ENCODE data around the gene EFNA1. TPM values are rescaled to one million over a fixed set of nuclear protein-coding genes. Genes with fewer than 3 reads are reported as not detected.
A peak's percentile ranks its signal among the peaks of the same experiment; 100 is the strongest.

The EFNA1 gene
- polyA plus RNA-seq, 2 donors, result 32.9 to 48.1 TPM

DNA sequence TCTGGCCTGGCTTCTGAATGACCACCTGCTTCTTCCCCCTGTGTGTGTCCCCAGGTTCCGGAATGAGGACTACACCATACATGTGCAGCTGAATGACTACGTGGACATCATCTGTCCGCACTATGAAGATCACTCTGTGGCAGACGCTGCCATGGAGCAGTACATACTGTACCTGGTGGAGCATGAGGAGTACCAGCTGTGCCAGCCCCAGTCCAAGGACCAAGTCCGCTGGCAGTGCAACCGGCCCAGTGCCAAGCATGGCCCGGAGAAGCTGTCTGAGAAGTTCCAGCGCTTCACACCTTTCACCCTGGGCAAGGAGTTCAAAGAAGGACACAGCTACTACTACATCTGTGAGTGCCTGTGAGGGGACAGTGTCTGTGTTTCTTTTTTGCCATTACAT, 3.6 kb downstream of the EFNA1 start:
- Histone ChIP-seq H3K4me3 (ENCODE audit: low read depth in 1 of 2, low read length in 2 of 2) (no peak overlapping the region), H3K4me1 (ENCODE audit: control insufficient read depth in 2 of 2, insufficient read depth in 2 of 2, low read length in 1 of 2) (peaks cover 7 to 22% of the 10 kb centered on the region in 2 donors), H3K27me3 (ENCODE audit: control insufficient read depth in 1 of 2, insufficient read depth in 2 of 2, low read length in 2 of 2) (no peaks in the 10 kb centered on the region), H3K27ac (ENCODE audit: low read depth in 2 of 2, low read length in 1 of 2) (peak overlapping the region in 1 of 2 donors; percentile 84), H3K9me3 (ENCODE audit: control insufficient read depth in 2 of 2, insufficient read depth in 1 of 2, low read depth in 1 of 2, low read length in 1 of 2) (no peaks in the 10 kb centered on the region), H3K36me3 (ENCODE audit: control insufficient read depth in 2 of 2, insufficient read depth in 2 of 2, low read length in 1 of 2) (peaks cover 17 to 20% of the 10 kb centered on the region in 2 donors)
- 64 to 72% methylated on average over 8 of the region's 8 CpGs for WGBS, 2 donors

- H3K9me3 ChIP-seq (ENCODE audit: control insufficient read depth in 2 of 2, insufficient read depth in 1 of 2, low read depth in 1 of 2, low read length in 1 of 2), result no peaks in the 10 kb centered on the region
- H3K4me3 ChIP-seq (ENCODE audit: low read depth in 1 of 2, low read length in 2 of 2), result no peak overlapping the region
- H3K4me1 ChIP-seq (ENCODE audit: control insufficient read depth in 2 of 2, insufficient read depth in 2 of 2, low read length in 1 of 2), result peaks cover 9 to 19% of the 10 kb centered on the region in 2 donors
- no peaks in the 10 kb centered on the region for H3K27me3 ChIP-seq (ENCODE audit: control insufficient read depth in 1 of 2, insufficient read depth in 2 of 2, low read length in 2 of 2)
- H3K27ac ChIP-seq (ENCODE audit: low read depth in 2 of 2, low read length in 1 of 2), result peak overlapping the region in 1 of 2 donors; percentile 84
- 55 to 58% methylated on average over 2 of the region's 2 CpGs for WGBS, 2 donors
- H3K36me3 ChIP-seq (ENCODE audit: control insufficient read depth in 2 of 2, insufficient read depth in 2 of 2, low read length in 1 of 2), result peaks cover 17 to 20% of the 10 kb centered on the region in 2 donors
Observed at GRCh38 chr1:155131856-155132255, 4.2 kb downstream of the EFNA1 start.

GRCh38 chr1:155133799-155134281, 6.2 kb downstream of the EFNA1 start:
- Histone ChIP-seq H3K4me1 (ENCODE audit: control insufficient read depth in 2 of 2, insufficient read depth in 2 of 2, low read length in 1 of 2) (peaks cover 13 to 22% of the 10 kb centered on the region in 2 donors), H3K27ac (ENCODE audit: low read depth in 2 of 2, low read length in 1 of 2) (peak overlapping the region; percentile 100), H3K4me3 (ENCODE audit: low read depth in 1 of 2, low read length in 2 of 2) (no peak overlapping the region), H3K9me3 (ENCODE audit: control insufficient read depth in 2 of 2, insufficient read depth in 1 of 2, low read depth in 1 of 2, low read length in 1 of 2) (no peaks in the 10 kb centered on the region), H3K36me3 (ENCODE audit: control insufficient read depth in 2 of 2, insufficient read depth in 2 of 2, low read length in 1 of 2) (peaks cover 17 to 20% of the 10 kb centered on the region in 2 donors), H3K27me3 (ENCODE audit: control insufficient read depth in 1 of 2, insufficient read depth in 2 of 2, low read length in 2 of 2) (no peaks in the 10 kb centered on the region)
- WGBS, 2 donors, result 64 to 66% methylated on average over 7 of the region's 7 CpGs

DNA sequence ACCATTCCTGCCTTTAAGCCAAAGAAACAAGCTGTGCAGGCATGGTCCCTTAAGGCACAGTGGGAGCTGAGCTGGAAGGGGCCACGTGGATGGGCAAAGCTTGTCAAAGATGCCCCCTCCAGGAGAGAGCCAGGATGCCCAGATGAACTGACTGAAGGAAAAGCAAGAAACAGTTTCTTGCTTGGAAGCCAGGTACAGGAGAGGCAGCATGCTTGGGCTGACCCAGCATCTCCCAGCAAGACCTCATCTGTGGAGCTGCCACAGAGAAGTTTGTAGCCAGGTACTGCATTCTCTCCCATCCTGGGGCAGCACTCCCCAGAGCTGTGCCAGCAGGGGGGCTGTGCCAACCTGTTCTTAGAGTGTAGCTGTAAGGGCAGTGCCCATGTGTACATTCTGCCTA, 6.6 kb downstream of the EFNA1 start:
- Histone ChIP-seq H3K4me1 (ENCODE audit: control insufficient read depth in 2 of 2, insufficient read depth in 2 of 2, low read length in 1 of 2) (peaks cover 13 to 22% of the 10 kb centered on the region in 2 donors), H3K4me3 (ENCODE audit: low read depth in 1 of 2, low read length in 2 of 2) (peak overlapping the region in 1 of 2 donors; percentile 53)

DNA sequence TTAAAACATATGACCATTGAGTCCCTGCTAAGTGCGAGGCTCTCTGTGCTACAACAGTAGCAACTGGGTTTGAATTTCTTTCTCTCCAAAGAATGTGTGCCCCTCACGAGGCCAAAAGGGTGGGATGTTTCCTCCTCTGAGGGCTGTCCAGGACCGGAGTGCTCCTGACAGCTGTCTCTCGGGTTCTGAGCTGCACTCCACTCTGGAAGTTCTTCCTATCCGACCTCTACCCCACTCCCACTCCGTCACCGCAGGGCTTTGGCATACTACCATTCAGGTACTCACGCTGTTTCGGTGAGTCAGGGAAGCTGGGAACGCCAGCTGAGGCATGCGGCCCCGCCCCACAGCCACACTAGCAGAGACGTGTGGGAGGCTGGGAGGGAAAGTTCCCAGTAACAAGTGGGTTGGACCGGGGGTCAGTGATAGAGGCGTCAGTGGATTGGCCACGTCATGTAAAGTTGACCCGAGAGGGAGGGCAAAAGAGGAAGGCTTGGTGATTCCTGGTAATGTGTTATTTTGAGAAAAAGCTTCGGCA, 7.3 kb downstream of the EFNA1 start:
- Histone ChIP-seq H3K4me3 (ENCODE audit: low read depth in 1 of 2, low read length in 2 of 2) (peak overlapping the region; percentile 53 to 70), H3K27me3 (ENCODE audit: control insufficient read depth in 1 of 2, insufficient read depth in 2 of 2, low read length in 2 of 2) (no peaks in the 10 kb centered on the region), H3K4me1 (ENCODE audit: control insufficient read depth in 2 of 2, insufficient read depth in 2 of 2, low read length in 1 of 2) (peaks cover 13 to 22% of the 10 kb centered on the region in 2 donors), H3K36me3 (ENCODE audit: control insufficient read depth in 2 of 2, insufficient read depth in 2 of 2, low read length in 1 of 2) (peaks cover 17 to 20% of the 10 kb centered on the region in 2 donors), H3K27ac (ENCODE audit: low read depth in 2 of 2, low read length in 1 of 2) (peak overlapping the region; percentile 100), H3K9me3 (ENCODE audit: control insufficient read depth in 2 of 2, insufficient read depth in 1 of 2, low read depth in 1 of 2, low read length in 1 of 2) (no peaks in the 10 kb centered on the region)
- WGBS, 2 donors, result 4 to 9% methylated on average over 18 of the region's 18 CpGs

More for the DNA sequence above, 6.6 kb downstream of the EFNA1 start:
- H3K27me3 ChIP-seq (ENCODE audit: control insufficient read depth in 1 of 2, insufficient read depth in 2 of 2, low read length in 2 of 2), result no peaks in the 10 kb centered on the region
- H3K9me3 ChIP-seq (ENCODE audit: control insufficient read depth in 2 of 2, insufficient read depth in 1 of 2, low read depth in 1 of 2, low read length in 1 of 2), result no peaks in the 10 kb centered on the region
- peaks cover 17 to 20% of the 10 kb centered on the region in 2 donors for H3K36me3 ChIP-seq (ENCODE audit: control insufficient read depth in 2 of 2, insufficient read depth in 2 of 2, low read length in 1 of 2)
- 42 to 67% methylated on average over 1 of the region's 1 CpG for WGBS, 2 donors
- peak overlapping the region; percentile 100 for H3K27ac ChIP-seq (ENCODE audit: low read depth in 2 of 2, low read length in 1 of 2)

GRCh38 chr1:155135415-155136028, 7.8 kb downstream of the EFNA1 start, which contains the start of gene SLC50A1:
Gene SLC50A1, plus strand, starts transcription at chr1:155135852. Its CDS starts 60 bp downstream, at chr1:155135912.
- Histone ChIP-seq H3K27me3 (ENCODE audit: control insufficient read depth in 1 of 2, insufficient read depth in 2 of 2, low read length in 2 of 2) (no peaks in the 10 kb centered on the region), H3K9me3 (ENCODE audit: control insufficient read depth in 2 of 2, insufficient read depth in 1 of 2, low read depth in 1 of 2, low read length in 1 of 2) (no peaks in the 10 kb centered on the region), H3K4me1 (ENCODE audit: control insufficient read depth in 2 of 2, insufficient read depth in 2 of 2, low read length in 1 of 2) (peaks cover 13 to 23% of the 10 kb centered on the region in 2 donors), H3K27ac (ENCODE audit: low read depth in 2 of 2, low read length in 1 of 2) (peak within 1 kb of the TSS; percentile 100), H3K4me3 (ENCODE audit: low read depth in 1 of 2, low read length in 2 of 2) (peak within 1 kb of the TSS; percentile 53 to 70), H3K36me3 (ENCODE audit: control insufficient read depth in 2 of 2, insufficient read depth in 2 of 2, low read length in 1 of 2) (peaks cover 17 to 20% of the 10 kb centered on the region in 2 donors)
- WGBS, 2 donors, result 1% methylated on average over 48 to 52 of the region's 52 CpGs

DNA sequence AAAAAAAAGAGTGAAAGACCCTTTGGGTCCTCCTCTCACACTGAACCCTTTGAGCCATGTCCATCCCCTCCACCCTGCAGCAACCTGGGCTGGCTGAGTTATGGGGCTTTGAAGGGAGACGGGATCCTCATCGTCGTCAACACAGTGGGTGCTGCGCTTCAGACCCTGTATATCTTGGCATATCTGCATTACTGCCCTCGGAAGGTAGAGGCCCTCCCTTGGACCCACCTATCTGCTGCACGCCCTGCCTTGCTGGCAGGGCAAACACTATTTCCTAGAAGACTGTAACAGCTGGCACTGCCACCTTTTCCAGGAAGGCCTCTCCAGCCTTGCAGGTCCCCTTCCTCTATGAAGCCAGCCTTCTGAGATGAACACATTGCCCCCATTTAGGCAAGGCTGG, 9.1 kb downstream of the EFNA1 start:
- peaks cover 8 to 19% of the 10 kb centered on the region in 2 donors for H3K36me3 ChIP-seq (ENCODE audit: control insufficient read depth in 2 of 2, insufficient read depth in 2 of 2, low read length in 1 of 2)
- no peaks in the 10 kb centered on the region for H3K9me3 ChIP-seq (ENCODE audit: control insufficient read depth in 2 of 2, insufficient read depth in 1 of 2, low read depth in 1 of 2, low read length in 1 of 2)
- H3K4me3 ChIP-seq (ENCODE audit: low read depth in 1 of 2, low read length in 2 of 2), result peak overlapping the region; percentile 17 to 53
- H3K27me3 ChIP-seq (ENCODE audit: control insufficient read depth in 1 of 2, insufficient read depth in 2 of 2, low read length in 2 of 2), result no peaks in the 10 kb centered on the region
- H3K27ac ChIP-seq (ENCODE audit: low read depth in 2 of 2, low read length in 1 of 2), result peak overlapping the region; percentile 74 to 75
- WGBS, 2 donors, result 18 to 26% methylated on average over 6 of the region's 6 CpGs
- peaks cover 13 to 19% of the 10 kb centered on the region in 2 donors for H3K4me1 ChIP-seq (ENCODE audit: control insufficient read depth in 2 of 2, insufficient read depth in 2 of 2, low read length in 1 of 2)

DNA sequence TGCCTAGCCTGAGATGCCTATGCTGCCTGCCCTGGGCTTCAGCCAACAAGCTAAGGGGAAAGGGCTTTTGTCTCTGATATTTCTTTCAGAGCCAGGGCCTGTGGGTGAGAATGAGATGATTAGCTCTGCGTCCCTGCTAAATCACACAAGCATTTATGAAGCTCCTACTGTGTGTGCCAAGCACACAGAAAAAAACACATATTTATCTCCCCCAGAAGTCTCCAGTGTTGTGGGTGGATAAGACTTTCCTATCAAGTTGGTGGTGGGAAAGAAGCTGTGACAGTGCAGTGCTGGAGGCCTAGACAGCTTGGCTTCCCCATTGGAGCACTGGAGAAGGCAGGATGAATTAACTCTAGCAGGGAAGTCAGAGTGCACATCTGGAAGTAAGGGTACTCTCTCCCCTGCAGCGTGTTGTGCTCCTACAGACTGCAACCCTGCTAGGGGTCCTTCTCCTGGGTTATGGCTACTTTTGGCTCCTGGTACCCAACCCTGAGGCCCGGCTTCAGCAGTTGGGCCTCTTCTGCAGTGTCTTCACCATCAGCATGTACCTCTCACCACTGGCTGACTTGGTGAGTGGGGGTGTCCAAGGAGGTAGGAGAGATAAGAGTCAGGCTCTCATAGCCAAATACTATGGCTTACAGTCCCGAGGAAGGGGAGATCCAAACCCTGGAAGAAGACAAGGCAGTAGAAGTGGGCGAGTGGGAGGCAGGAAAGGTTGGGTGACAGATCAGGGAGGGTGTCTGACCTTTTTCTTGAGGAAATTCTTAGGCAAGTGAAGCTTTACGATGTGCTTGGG, 9.7 kb downstream of the EFNA1 start:
- 83 to 89% methylated on average over 6 of the region's 6 CpGs for WGBS, 2 donors
- Histone ChIP-seq H3K27me3 (ENCODE audit: control insufficient read depth in 1 of 2, insufficient read depth in 2 of 2, low read length in 2 of 2) (no peaks in the 10 kb centered on the region), H3K36me3 (ENCODE audit: control insufficient read depth in 2 of 2, insufficient read depth in 2 of 2, low read length in 1 of 2) (peaks cover 5 to 17% of the 10 kb centered on the region in 2 donors), H3K27ac (ENCODE audit: low read depth in 2 of 2, low read length in 1 of 2) (peak overlapping the region; percentile 74 to 75), H3K9me3 (ENCODE audit: control insufficient read depth in 2 of 2, insufficient read depth in 1 of 2, low read depth in 1 of 2, low read length in 1 of 2) (no peaks in the 10 kb centered on the region), H3K4me3 (ENCODE audit: low read depth in 1 of 2, low read length in 2 of 2) (no peak overlapping the region), H3K4me1 (ENCODE audit: control insufficient read depth in 2 of 2, insufficient read depth in 2 of 2, low read length in 1 of 2) (peaks cover 13 to 19% of the 10 kb centered on the region in 2 donors)

DNA sequence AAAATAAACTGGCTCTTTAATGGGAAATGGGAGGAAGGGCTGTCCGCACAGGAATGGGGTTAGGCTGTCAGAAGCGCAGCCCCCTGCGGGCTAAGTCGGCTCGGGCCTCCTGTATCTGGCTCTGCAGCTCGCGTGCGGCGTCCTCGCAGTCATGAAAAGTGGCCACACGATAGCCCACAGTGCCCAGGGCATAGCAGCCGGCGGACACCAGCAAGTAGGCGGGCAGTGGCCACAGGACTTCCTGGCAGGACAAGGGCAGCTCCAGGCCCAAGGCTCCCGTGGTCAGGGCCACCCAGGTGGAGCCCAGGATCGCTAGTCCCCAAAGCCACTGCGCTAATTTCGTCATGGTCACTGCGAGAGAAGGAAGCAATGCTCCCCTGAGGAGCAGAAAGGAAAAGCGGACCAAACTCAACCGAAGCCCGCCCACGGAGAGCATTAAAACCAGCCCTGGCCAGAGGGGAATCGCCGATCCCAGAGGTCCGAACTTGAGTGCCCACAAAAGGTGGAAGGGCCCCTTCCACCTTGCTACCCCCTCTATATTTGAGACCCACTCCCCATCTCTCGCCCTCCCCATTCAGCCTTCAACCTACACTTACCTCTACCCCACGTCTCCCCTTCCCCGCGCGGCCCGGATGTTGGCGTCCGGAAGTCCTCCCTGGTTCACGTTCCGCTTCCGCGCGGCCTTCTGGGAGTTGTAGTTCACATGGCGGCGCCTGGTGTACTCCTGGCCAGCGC, 12.4 kb downstream of the EFNA1 start, which contains the start of gene DPM3:
Gene DPM3 (minus strand): TSS at position 637 of the 735 bp plus-strand sequence. CDS start 291 bp downstream, at position 346.
- Histone ChIP-seq H3K9me3 (ENCODE audit: control insufficient read depth in 2 of 2, insufficient read depth in 1 of 2, low read depth in 1 of 2, low read length in 1 of 2) (no peaks in the 10 kb centered on the region), H3K36me3 (ENCODE audit: control insufficient read depth in 2 of 2, insufficient read depth in 2 of 2, low read length in 1 of 2) (no peaks in the 10 kb centered on the region), H3K27ac (ENCODE audit: low read depth in 2 of 2, low read length in 1 of 2) (peak within 1 kb of the TSS; percentile 84 to 90), H3K4me3 (ENCODE audit: low read depth in 1 of 2, low read length in 2 of 2) (peak within 1 kb of the TSS; percentile 76 to 88), H3K27me3 (ENCODE audit: control insufficient read depth in 1 of 2, insufficient read depth in 2 of 2, low read length in 2 of 2) (no peaks in the 10 kb centered on the region), H3K4me1 (ENCODE audit: control insufficient read depth in 2 of 2, insufficient read depth in 2 of 2, low read length in 1 of 2) (peaks cover 5 to 8% of the 10 kb centered on the region in 2 donors)
- WGBS, 2 donors, result 1% methylated on average over 42 of the region's 42 CpGs

Data from esophagus (tissue), 2 donors.